Body of pancreas (tissue), 4 donors: ENCODE measurements around the gene HERC4.
A peak's percentile ranks its signal among the peaks of the same experiment; 100 is the strongest.

Source experiments
- CTCF ChIP-seq, 7 experiments: fragments of 450-650 bp in 4 of 7; fragments of 200-600 bp in 3 of 7; sonication (generic) in 3 of 7; IDR thresholded peaks; one replicate each; pipeline ENCODE4 v1.5.1; 2016 to 2019; ENCODE audit warnings: antibody characterized with exemption in 7 of 7
- POLR2A ChIP-seq, 3 donors: fragments of 450-650 bp; IDR thresholded peaks; one replicate each; pipeline ENCODE4 v1.6.1; 2016; ENCODE audit warnings: antibody characterized with exemption in 3 of 3, mild to moderate bottlenecking in 2 of 3

GRCh38 chr10:67884313-67884841 is 190.7 kb downstream of the HERC4 start, which contains the start of gene SIRT1:
- TF ChIP-seq CTCF (IDR thresholded peaks at IDR 0.05) (peak in 1 of 7 experiments; percentile 7), POLR2A (IDR thresholded peaks at IDR 0.05) (peak; percentile 93 to 96 (median 94))
